Measurements from ENCODE around the gene ZNF555.
"Not testable (repeated sequence)": the region's sequence is repeated elsewhere in the genome, so short reads cannot be mapped to it uniquely, and the experiment has no call there.

The ZNF555 gene

DNA sequence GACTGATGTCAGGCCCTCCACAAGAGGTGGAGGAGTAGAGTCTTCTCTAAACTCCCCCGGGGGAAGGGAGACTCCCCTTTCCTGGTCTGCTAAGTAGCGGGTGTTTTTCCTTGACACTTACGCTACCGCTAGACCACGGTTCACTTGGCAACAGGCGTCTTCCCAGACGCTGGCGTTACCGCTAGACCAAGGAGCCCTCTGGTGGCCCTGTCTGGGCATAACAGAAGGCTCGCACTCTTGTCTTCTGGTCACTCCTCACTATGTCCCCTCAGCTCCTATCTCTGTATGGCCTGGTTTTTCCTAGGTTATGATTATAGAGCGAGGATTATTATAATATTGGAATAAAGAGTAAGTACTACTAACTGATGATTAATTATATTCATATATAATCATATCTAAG lies 30.9 kb downstream of the ZNF555 start:
- not testable (repeated sequence) for FAIRE-seq

- FAIRE-seq = no peak
Measured at GRCh38 chr19:2877398-2878331, 36.4 kb downstream of the ZNF555 start.

DNA sequence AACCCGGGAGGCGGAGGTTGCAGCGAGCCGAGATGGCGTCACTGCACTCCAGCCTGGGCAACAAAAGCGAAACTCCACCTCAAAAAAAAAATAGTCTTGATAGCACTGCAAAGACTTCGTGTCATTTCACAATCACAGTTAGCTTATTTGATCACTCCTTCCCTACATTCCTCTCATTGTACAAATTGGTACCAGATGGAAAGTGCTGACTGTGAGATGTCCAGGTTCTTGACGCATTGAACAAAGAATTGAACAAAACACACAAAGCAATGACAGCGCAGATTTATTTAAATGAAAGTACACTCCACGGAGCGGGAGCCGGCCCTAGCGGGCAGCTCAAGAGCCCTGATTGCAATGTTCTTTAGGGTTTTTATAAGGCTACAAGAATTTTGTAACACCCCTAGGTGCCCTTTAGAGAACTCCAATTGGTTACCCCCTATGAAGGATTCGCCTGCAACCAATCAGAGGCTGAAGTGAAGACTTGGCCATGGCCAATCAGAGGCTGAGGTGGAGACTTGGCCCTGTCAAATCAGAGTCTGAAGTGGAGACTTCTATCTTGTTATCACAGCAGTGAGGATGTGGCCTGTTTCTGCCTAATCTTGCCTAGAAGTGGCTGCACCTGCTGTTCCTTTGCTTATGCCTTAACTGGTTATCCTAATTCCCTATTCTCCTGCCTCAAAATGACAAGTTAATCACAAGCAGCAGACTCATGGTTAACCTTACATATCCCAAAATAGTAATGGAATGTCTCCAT lies 42.6 kb downstream of the ZNF555 start:
- FAIRE-seq = no peak

- no peak for FAIRE-seq
Measured at GRCh38 chr19:2885736-2886135, 44.5 kb downstream of the ZNF555 start.

GRCh38 chr19:2887391-2887914 lies 46.2 kb downstream of the ZNF555 start:
- peak; percentile 69 for FAIRE-seq

GRCh38 chr19:2888731-2889224 lies 47.5 kb downstream of the ZNF555 start:
- FAIRE-seq = no peak

- FAIRE-seq = not testable (repeated sequence)
Measured at GRCh38 chr19:2890531-2890930, 49.3 kb downstream of the ZNF555 start.

DNA sequence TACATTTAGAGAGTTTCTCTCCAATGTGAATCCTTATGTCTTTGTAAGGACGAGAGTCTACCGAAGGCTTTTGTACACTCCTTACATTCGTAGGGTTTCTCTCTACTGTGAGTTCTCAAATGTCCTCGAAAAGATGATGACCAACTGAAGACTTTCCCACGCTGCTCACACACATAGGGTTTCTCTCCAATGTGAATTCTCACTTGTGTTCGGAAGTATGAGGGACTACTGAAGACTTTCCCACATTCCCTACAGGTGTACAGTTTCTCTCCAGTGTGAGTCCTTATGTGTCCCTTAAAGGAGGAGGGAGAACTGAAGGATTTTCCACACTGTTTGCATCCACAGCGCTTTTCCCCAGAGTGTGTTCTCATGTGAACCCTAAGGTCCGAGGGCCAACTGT lies 55.4 kb downstream of the ZNF555 start:
- no peak for FAIRE-seq

DNA sequence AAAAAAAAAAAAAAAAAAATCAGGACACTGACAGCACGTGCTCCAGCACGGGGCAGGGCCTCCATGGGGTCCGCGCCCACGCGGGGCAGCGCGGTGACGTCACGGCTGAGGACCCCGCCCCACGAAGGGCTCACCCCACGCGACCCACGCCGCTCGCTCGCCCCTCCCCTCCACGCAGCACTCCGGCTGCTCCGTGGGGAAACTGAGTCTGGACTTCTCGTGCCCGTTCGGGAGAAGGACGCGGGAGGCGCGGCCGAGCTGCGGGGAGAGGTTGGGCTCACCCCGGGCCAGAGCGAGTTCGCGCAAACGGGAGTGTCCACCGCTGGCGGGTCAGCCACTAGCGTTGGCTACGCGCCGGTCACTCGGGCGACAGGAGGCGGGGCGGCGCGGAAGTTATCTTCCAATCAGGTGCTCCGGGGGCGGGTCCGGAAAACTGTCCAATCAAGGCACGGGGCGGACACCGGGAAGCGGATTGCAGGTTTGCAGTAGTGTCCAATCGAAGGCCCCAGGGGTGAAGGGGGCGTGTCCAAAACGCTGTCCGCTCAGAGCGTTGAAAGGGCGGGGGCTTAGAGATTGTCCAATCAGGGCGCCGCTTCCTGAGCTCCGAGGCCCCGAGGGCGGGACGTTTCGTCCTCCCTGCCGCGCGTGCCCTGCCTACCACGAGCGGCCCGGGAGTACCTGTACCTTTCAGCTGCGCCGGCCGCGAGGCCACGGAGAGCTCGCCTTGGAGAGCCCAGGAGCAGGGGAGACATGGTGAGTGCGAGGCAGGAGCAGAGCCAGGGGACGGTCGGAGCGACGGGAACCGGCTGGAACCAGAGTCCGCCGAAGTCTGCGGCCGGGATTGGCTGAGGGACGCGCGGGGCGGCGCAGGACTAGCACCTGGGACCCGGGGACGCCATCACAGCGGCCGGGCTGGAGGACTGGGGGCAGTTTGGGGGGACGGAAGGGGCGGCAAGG lies 59.3 kb downstream of the ZNF555 start, which contains the start of gene ZNF57:
Gene ZNF57, plus strand, starts transcription at position 633 of the 957 bp plus-strand sequence. Its CDS starts 118 bp downstream, at position 751.
- peak; percentile 99 for FAIRE-seq

DNA sequence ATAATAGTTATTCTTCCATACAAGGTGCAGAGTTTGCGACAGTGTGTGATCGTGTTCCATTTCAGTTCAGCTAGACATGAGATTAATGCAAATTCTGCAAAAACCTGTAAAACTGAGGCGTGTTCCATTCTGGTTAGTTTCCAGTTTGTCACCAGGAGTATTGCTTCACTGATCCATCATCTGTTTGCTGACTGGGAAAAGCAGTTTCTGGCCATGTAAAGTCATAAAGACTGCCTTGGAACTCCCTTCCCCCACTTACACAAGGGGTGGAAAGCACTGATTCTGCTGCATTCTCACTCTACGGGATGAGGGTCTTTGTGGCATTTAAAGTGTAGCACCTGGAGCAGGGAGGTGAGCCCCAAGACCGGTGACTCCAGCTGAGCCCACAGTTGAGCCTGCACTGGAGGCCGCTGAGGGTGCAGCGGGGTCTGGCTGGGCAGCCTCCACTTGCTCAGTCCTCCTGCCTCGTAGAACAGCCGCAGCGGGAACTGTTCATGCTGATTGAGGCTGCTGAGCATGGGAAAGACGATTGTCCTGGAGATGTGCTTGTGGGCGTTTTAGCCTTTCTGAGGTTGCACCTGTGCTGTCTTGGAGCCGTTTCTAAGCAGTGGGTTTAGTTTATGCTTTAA lies 61.4 kb downstream of the ZNF555 start:
- no peak for FAIRE-seq

DNA sequence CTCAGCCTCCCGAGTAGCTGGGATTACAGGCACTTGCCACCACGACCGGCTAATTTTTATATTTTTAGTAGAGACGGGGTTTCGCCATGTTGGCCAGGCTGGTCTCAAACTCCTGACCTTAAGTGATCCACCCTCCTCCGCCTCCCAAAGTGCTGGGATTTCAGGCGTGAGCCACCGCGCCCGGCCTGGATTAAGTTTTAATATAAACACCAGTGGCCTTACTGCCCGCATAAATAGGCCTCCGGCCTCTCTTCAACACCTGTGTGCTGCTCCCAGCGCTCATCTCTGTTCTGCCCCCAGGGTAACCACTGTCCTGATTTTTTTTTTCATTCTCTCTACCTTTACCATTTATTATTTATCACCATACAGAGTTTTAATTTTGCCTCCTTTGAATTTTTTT lies 62.1 kb downstream of the ZNF555 start:
- FAIRE-seq = not testable (repeated sequence)

GRCh38 chr19:2905918-2906519 lies 64.7 kb downstream of the ZNF555 start:
- FAIRE-seq = no peak

DNA sequence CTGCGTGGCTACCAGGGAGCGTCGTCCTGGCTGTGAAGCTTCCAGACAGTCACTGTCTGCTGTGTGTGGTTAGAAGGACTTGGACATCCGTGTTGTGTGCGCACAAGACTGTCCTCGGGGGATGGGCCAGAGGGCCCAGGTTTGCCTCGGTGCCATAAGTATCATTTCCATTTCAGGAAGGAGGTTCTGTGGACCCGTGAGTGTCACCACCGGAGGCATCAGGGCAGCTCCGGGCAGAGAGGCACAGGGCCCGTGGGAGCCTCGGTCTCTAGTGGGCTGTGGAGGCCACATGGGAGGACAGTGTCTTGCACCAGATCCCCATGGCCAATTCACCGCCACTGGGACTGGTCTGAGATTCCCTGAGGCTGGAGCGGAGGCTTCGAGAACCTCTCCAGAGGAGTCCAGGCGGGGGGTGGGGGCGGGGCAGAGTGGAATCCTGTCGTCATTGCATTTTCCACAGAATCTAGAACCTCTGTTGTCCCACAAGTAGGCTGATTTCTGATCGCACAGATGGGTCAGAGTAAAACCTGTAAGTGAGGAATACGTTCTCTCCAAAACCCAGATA lies 65.4 kb downstream of the ZNF555 start:
- FAIRE-seq = no peak

Measured in endometrium (tissue), 2 donors.